ENCODE results near the gene TDRD10.

The TDRD10 gene

GRCh38 chr1:154479764-154480421 lies 22.1 kb upstream of the TDRD10 start:
- TF ChIP-seq TAF1 (IDR thresholded peaks at IDR 0.05; ENCODE audit: borderline replicate concordance, insufficient read depth, low read length) (no peak), FOXP2 (optimal IDR thresholded peaks at IDR 0.05; ENCODE audit: borderline replicate concordance, extremely low read depth, extremely low read length, insufficient read depth) (no peak), POLR2AphosphoS5 (IDR thresholded peaks at IDR 0.05; ENCODE audit: low read depth, low read length) (no peak), SIN3A (IDR thresholded peaks at IDR 0.05; ENCODE audit: borderline replicate concordance, insufficient read depth, low read length) (no peak)
- TF ChIP-seq, protein P1, sequence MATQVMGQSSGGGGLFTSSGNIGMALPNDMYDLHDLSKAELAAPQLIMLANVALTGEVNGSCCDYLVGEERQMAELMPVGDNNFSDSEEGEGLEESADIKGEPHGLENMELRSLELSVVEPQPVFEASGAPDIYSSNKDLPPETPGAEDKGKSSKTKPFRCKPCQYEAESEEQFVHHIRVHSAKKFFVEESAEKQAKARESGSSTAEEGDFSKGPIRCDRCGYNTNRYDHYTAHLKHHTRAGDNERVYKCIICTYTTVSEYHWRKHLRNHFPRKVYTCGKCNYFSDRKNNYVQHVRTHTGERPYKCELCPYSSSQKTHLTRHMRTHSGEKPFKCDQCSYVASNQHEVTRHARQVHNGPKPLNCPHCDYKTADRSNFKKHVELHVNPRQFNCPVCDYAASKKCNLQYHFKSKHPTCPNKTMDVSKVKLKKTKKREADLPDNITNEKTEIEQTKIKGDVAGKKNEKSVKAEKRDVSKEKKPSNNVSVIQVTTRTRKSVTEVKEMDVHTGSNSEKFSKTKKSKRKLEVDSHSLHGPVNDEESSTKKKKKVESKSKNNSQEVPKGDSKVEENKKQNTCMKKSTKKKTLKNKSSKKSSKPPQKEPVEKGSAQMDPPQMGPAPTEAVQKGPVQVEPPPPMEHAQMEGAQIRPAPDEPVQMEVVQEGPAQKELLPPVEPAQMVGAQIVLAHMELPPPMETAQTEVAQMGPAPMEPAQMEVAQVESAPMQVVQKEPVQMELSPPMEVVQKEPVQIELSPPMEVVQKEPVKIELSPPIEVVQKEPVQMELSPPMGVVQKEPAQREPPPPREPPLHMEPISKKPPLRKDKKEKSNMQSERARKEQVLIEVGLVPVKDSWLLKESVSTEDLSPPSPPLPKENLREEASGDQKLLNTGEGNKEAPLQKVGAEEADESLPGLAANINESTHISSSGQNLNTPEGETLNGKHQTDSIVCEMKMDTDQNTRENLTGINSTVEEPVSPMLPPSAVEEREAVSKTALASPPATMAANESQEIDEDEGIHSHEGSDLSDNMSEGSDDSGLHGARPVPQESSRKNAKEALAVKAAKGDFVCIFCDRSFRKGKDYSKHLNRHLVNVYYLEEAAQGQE (IDR thresholded peaks at IDR 0.05; ENCODE audit: insufficient read depth in 1 of 2, low read depth in 2 of 2, low read length in 2 of 2) = no peak

DNA sequence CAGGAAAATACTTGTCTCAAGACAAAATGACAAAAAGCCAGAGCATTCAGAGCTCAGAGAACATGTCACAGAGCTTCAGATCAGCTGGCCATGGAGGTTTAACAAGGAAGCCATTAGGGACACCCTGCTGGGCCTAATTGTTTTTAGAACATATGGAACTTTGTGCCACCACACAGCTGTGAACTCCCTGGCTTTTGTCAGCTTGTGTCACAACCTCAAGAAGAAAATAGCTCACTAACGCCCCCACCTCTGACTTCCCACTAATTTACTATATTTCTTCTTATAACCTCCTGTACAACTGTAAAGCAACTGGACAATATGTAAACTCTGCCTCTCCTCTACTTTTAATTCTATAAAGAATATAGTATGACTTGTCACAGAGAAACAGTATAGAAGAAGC lies 21.0 kb upstream of the TDRD10 start:
- TF ChIP-seq FOXP2 (optimal IDR thresholded peaks at IDR 0.05; ENCODE audit: borderline replicate concordance, extremely low read depth, extremely low read length, insufficient read depth) = no peak
- no peak for TF ChIP-seq SIN3A (IDR thresholded peaks at IDR 0.05; ENCODE audit: borderline replicate concordance, insufficient read depth, low read length)
- TF ChIP-seq POLR2AphosphoS5 (IDR thresholded peaks at IDR 0.05; ENCODE audit: low read depth, low read length) = no peak
- TF ChIP-seq TAF1 (IDR thresholded peaks at IDR 0.05; ENCODE audit: borderline replicate concordance, insufficient read depth, low read length) = no peak
- TF ChIP-seq, protein P1 (IDR thresholded peaks at IDR 0.05; ENCODE audit: insufficient read depth in 1 of 2, low read depth in 2 of 2, low read length in 2 of 2) = no peak

- TF ChIP-seq SIN3A (IDR thresholded peaks at IDR 0.05; ENCODE audit: borderline replicate concordance, insufficient read depth, low read length) (no peak), FOXP2 (optimal IDR thresholded peaks at IDR 0.05; ENCODE audit: borderline replicate concordance, extremely low read depth, extremely low read length, insufficient read depth) (peak; percentile 20)
Measured at GRCh38 chr1:154483941-154484803, 17.8 kb upstream of the TDRD10 start.

- 0 out of 2 replicates have a peak, but pooled peaks have one; percentile 42 for TF ChIP-seq SIN3A (IDR thresholded peaks at IDR 0.05; ENCODE audit: borderline replicate concordance, insufficient read depth, low read length)
- TF ChIP-seq, protein P1 (IDR thresholded peaks at IDR 0.05; ENCODE audit: insufficient read depth in 1 of 2, low read depth in 2 of 2, low read length in 2 of 2) = no peak
Measured at GRCh38 chr1:154485106-154485505, 16.9 kb upstream of the TDRD10 start.

- TF ChIP-seq SIN3A (IDR thresholded peaks at IDR 0.05; ENCODE audit: borderline replicate concordance, insufficient read depth, low read length) (no peak), POLR2AphosphoS5 (IDR thresholded peaks at IDR 0.05; ENCODE audit: low read depth, low read length) (no peak), FOXP2 (optimal IDR thresholded peaks at IDR 0.05; ENCODE audit: borderline replicate concordance, extremely low read depth, extremely low read length, insufficient read depth) (no peak), TAF1 (IDR thresholded peaks at IDR 0.05; ENCODE audit: borderline replicate concordance, insufficient read depth, low read length) (no peak)
- TF ChIP-seq, protein P1 (IDR thresholded peaks at IDR 0.05; ENCODE audit: insufficient read depth in 1 of 2, low read depth in 2 of 2, low read length in 2 of 2) = no peak
Measured at GRCh38 chr1:154485910-154486496, 16.0 kb upstream of the TDRD10 start.
